Measurements from ENCODE around the gene NOD2.

DNA sequence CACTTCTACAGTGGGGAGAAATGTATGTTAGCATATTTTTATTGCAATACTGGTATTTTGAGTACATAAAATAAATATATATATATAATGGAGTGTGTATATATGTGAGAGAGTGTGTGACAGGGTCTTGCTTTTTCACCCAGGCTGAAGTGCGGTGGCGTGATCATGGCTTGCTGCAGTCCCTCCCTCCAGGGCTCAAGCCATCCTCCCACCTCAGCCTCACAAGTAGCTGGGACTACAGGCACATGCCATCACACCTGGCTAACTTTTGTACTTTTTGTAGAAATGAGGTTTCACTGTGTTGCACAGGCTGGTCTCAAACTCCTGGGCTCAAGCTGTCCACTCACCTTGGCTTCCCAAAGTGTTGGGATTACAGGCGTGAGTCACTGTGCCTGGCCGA is 52.5 kb downstream of the NOD2 start:
- TF ChIP-seq ZNF274 (IDR thresholded peaks at IDR 0.05; ENCODE audit: low read depth, low read length) (no peak), SUZ12 (IDR thresholded peaks at IDR 0.05; ENCODE audit: extremely low read depth, insufficient read depth, insufficient read length) (no peak), YY1 (IDR thresholded peaks at IDR 0.05; ENCODE audit: insufficient read depth, insufficient read length) (no peak)
